ENCODE results near the gene SNX30.
A peak's percentile ranks its signal among the peaks of the same experiment; 100 is the strongest.

Gene SNX30

GRCh38 chr9:112822618-112823017, 72.1 kb downstream of the SNX30 start:
- no peak for DNase-seq (ENCODE audit: low read depth in 2 of 2)

- DNase-seq (ENCODE audit: low read depth in 2 of 2): no peak
Measured at GRCh38 chr9:112823257-112823656, 72.7 kb downstream of the SNX30 start.

GRCh38 chr9:112831281-112831851, 80.8 kb downstream of the SNX30 start:
- DNase-seq (ENCODE audit: low read depth in 2 of 2): no peak

GRCh38 chr9:112831969-112832368, 81.4 kb downstream of the SNX30 start:
- no peak for DNase-seq (ENCODE audit: low read depth in 2 of 2)

GRCh38 chr9:112833081-112833480, 82.5 kb downstream of the SNX30 start:
- DNase-seq (ENCODE audit: low read depth in 2 of 2): no peak

GRCh38 chr9:112836394-112836793, 85.8 kb downstream of the SNX30 start:
- no peak for DNase-seq (ENCODE audit: low read depth in 2 of 2)

DNA sequence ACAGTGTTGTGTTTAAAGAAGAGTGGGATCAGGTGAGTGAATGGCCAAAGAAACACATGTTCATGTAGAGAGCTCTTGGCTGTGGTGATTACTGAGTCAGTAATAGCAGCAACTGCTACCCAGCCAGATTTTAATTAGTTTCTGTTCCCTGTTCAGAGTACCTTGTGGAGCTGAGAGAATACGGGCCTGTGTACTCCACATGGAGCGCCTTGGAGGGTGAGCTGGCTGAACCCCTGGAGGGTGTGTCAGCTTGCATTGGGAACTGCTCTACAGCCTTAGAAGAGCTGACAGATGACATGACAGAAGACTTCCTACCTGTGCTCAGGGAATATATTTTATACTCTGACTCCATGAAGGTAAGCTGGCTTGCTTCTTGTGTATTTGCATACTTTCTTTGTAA, 87.8 kb downstream of the SNX30 start:
- no peak for DNase-seq (ENCODE audit: low read depth in 2 of 2)

DNA sequence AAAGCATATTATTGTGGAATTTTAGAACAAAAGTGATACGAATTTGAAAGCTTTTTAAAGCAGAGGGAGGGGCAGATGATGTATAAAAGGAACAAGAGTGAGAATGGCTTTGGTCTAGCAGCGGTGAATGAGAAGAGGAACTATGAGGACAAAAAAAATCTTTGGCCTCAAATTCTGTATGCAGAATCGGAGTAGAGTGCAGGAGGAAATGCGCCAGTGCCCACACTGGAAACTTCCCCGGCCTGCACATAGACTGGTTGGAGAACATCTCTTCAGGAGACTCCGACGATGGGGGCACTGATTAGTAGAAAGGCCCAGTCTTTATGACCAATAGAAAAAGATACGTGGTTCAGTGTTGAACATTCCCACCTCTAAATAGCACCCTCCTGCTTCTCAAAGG, 88.8 kb downstream of the SNX30 start:
- no peak for DNase-seq (ENCODE audit: low read depth in 2 of 2)

GRCh38 chr9:112841261-112841660, 90.7 kb downstream of the SNX30 start:
- no peak for DNase-seq (ENCODE audit: low read depth in 2 of 2)

GRCh38 chr9:112842555-112842954, 92.0 kb downstream of the SNX30 start:
- DNase-seq (ENCODE audit: low read depth in 2 of 2): no peak

GRCh38 chr9:112844771-112845542, 94.4 kb downstream of the SNX30 start:
- DNase-seq (ENCODE audit: low read depth in 2 of 2): peak; percentile 67 to 71

DNA sequence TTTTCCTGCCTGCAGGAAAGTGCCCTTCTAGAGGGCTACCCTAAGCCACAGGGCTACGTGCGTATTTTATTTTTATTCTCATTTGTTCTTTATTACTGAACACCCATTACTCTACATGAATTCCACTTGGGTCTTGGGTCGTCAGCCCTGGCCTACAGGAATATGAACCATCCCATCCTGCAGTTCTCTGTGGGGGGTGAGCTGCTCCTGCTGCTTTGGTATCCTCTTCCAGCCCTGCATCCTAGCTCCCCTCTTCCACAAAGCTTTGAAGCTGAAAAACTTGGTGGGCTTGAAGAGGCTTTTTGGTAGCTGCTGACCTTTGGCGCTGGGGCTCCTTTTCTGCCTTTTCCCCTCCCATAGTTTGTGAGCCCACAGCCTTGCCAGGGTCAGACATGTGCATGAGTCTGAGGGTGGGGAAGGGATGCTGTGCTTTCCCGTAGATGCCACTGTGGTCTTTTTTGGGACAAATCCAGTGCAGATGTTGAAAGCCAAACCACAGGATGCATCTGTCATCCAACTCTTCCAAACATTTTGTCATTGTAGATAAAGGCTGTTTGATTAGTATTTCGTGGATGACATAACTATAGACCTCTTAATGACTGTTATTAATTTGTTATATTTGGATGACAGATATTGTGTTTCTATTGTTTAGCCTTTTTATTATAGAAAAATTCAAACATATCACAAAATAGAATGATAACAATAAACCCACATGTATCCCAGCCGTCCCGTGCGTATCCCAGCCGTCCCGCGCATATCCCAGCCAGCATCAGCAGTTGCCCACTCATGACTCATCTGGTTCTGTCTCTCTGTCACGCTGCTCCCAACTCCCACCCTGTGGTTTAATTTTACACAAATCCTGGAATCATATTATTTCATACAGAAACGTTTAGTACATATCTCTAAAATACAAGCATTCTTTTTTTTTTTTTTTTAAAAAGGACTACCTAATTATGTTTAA, 96.2 kb downstream of the SNX30 start:
- DNase-seq (ENCODE audit: low read depth in 2 of 2): no peak

DNA sequence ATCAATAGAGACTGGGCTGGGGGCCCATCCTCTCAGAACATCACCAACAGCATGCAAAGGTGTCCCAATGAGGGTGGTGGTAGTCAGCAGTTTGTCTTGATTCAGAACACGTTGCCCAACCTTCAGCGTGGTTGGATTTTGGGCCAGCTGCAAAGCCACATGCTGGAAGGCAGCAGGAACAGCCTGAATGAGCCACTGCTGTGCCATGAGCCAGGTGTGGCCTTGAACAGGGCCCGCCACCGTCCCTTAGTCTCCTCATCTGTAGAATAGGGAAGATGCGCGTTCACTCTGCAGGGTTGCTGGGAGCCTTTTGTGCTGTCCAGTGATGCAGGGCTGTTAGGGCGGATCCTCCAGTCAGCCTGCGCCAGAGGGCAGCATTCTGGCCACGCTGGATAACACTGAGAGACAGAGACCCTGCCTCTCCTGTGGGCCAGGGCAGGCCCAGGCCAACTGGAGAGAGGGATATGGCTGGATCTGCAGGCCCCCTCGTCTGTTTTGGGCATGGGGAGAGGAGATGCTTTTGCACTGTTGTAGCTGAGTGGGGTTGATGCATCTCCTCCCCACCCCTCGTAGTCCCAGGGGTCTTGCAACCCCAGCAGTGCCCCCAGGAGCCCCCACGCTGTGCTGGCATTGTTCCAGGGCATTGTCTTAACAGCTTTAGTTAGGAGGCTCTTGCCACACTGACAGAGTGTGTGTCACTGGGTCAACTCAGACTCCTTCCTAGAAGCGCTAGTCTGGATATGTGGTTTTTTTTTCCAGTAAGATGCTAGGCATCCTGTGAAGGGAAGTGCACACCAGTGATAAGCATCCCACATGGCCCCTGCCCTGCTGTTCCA, 98.0 kb downstream of the SNX30 start:
- DNase-seq (ENCODE audit: low read depth in 2 of 2): no peak

- DNase-seq (ENCODE audit: low read depth in 2 of 2): no peak
Measured at GRCh38 chr9:112849363-112849922, 98.9 kb downstream of the SNX30 start.

DNA sequence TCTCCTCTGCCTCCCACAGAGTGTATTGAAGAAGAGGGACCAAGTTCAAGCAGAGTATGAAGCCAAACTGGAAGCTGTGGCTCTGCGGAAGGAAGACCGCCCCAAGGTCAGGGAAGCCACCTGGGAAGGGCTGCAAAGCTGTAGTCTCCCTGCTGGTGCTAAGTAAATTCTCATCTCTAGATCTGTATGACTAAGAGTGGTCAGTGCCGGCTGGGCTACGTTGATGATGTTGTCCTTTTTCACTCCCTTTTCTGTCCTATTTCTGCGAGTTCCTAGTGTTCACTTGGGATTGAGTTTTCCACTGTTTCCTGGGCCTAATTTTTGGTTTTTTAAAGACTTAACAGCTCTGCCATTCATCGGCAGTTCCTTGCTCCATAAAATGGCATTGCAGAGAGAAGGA, 100.3 kb downstream of the SNX30 start:
- no peak for DNase-seq (ENCODE audit: low read depth in 2 of 2)

DNA sequence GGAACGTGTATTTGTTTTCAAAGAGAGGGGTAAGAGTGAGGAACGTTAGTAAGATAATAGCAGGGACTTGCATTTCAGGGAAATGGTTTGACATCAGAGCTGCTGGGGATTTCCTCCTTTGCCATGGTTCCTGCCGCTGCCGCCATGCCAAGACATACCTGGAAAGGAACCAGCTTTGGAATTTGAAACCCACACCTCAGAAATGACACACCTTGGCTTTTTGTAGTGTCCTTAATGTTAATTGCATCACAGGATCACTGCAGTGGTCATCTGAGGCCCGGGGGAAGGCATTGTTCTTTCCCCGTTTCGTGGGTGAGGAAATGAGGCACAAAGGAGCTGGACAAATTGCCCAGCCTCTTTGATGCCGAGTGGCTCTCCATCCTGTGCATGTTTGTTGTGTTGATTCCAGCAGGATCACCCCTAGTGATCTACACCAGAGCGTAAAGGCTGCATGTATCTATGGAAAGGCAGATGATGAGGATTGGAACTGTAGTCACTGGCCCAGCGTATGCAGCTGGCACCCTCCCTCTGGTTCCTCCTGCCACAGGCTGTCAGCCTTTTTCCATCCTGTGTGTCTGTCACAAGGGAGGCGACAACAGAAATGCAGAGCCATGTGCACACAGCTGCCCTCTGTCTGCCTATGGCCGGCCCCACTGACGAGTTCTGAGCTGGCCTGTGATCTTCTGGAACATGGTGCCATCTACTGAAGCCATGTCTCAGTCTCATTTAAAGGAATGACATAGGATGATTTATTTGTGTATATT, 102.4 kb downstream of the SNX30 start:
- no peak for DNase-seq (ENCODE audit: low read depth in 2 of 2)

DNA sequence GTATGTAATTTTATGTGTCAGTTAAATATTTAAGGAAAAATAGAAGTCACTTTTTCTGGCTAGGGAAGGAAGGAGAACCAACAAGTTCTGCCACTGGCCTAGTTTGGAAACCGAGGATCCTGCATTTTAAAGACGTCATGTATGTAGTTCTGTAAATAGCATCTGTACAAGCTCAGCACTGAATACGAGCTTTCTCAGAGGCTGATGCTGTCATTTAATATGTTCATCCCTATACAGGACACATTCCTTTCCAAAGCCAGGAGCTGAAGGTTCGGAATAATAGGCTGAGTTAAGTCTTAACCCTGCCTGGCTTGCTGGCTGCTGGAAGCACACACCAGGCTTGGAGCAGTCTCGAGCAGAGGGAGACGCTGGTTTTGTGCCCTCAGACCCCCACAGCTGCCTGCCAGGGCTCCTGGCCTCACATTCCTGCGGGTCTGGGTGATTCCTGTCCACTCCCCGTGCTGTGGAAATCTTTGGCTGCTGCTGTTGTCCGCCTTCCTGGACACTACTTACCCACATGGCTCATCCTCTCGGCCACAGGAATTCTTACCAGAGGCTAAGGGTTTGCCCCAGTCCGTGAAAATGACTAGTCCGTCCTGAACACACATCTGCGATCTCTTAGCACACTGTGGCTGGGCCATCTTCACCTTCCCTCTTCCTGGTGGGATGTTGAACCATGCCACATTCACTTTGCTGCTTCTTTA, 103.5 kb downstream of the SNX30 start:
- no peak for DNase-seq (ENCODE audit: low read depth in 2 of 2)

GRCh38 chr9:112854657-112855056, 104.1 kb downstream of the SNX30 start:
- DNase-seq (ENCODE audit: low read depth in 2 of 2): no peak

- no peak for DNase-seq (ENCODE audit: low read depth in 2 of 2)
Measured at GRCh38 chr9:112856200-112856599, 105.6 kb downstream of the SNX30 start.

DNA sequence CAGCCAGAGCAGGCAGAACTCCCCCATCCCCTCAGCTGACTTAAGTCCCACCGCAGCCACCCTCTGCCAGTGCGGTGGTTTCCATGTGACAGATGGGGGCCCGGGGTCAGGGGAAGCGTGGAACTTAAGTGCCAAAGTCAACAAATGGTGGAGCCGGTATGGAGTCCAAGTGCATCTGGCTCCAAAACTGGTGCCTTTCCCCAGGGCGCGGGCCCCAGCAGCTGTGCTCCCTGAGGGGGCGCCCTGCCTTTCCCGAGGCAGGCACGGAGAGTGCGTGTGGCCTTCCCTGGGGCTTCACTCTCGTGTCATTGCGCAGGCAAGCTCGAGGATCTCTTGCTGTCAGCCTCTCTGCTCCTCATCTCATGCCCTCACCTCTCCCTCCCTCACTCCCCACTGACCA, 106.3 kb downstream of the SNX30 start:
- DNase-seq (ENCODE audit: low read depth in 2 of 2): no peak
